Occipital lobe (tissue), 2 donors: ENCODE data around the gene WIPF3. TPM values are rescaled to one million over a fixed set of nuclear protein-coding genes. Genes with fewer than 3 reads are reported as not detected.
A peak's percentile ranks its signal among the peaks of the same experiment; 100 is the strongest.

ENCODE experiments used
- DNase-seq: peaks from one replicate; lab custom pipeline; 2025; lab: John Stamatoyannopoulos, UW
- total RNA-seq: library from RNA; depleted of rRNA; stranded (reverse); fragments of >200 nt; gene quantifications from one replicate; pipeline ENCODE4 v1.2.3, GENCODE V29; 2014

WIPF3 gene, protein sequence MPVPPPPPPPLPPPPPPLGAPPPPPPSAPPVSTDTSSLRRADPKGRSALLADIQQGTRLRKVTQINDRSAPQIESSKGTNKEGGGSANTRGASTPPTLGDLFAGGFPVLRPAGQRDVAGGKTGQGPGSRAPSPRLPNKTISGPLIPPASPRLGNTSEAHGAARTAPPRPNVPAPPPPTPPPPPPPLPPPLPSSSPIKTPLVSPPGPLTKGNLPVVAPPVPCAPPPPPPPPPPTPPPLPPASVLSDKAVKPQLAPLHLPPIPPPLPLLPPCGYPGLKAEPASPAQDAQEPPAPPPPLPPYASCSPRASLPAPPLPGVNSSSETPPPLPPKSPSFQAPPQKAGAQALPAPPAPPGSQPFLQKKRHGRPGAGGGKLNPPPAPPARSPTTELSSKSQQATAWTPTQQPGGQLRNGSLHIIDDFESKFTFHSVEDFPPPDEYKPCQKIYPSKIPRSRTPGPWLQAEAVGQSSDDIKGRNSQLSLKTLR
- total RNA-seq = 5.6 TPM

DNA sequence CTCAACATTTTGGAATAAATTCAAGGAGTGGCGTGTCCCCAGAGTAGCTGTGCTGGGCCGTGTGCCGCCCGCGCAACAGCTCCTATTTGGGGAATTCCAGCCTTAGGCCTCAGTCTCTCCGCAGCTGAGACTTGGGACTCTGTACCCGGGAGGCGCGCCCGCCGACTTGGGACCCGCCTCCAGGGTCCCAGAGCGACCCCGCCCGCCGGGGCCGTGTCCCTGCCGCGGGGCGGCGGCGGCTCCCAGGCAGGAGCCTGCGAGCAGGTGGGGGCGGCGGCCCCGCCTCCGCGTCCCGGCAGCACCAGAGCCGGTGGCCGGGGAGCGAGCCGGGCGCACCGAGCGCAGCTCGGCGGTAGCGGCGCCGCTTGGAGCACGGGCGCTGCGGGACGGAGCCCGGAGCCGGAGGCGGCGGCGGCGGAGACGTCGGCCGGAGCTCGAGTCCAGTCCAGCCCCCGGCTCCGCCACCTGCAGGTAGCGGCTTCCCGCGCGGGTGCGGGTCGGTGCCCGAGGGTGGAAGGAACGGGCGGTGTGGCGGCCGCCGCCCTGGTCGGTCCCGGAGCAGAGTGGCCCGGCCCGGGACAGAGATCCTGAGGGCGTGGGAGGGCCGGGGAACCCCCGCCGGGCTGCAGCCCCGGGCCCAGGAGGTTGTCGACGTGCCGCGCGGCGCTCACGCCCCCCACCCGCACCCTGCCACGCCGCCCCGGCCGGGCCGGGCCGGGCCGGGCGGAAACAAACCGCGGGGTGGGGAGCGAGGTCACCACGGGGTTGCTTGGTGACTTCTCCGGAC is at the start of gene WIPF3:
TSS of gene WIPF3 (plus strand) at position 301 of the 787 bp plus-strand sequence. CDS start 28,217 bp downstream, outside the sequence.
- peak; percentile 14 for DNase-seq

DNA sequence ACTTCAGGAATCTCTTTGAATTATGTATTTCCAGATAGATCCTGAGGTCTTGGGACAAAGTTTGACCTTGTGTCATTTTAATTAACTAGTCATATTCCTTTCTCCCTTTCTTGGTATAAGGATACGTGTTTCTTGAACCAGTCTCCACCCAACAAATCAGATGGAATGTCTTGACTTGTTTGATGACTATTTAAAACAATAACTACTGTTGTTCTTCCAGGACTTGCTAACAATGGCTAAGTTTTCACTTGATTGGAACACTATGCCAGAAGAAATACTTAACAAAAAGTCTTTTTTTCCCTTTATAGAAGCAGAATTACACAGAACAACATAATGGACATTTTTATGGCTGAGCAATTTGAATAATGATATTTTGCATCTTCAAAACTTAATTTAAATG is 43.0 kb upstream of the WIPF3 start:
- no peak for DNase-seq

DNA sequence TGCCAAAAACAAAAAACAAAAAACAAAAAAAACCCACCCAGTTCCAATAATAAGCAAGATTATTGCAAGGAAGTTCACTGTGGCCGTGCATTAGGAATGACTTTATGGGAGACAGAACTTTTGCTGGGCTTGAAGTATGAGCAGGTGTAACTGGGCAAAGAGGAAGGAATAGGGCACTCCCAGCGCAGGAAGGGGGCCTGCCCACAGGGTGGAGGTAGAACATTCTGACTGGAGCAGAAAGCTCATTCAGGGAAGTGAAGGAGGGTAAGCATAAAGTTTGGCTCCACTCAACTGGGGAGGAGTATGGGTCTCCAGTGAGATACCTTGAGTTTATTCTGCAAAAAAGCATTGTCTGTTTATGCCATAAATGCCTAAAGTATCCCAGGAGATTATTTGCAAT is 42.1 kb upstream of the WIPF3 start:
- no peak for DNase-seq

DNA sequence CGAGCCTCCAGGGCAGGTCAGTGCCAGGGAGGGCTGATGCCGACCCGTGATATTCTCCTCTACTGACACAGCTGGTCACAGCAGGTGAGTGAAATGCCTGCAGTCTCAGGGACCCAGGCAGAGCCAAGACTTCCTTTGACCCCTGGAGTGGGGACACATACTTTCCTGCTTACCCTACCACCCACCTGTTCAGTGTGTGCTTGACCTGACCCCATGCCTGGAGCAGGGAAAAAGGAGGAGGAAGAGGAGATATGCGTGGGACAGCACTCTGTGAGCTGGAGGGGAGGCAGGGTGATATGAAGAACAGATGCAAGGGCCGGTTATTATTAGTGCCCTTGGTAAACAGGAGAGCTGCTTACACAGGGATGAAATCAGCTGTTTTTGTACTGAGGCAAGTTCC is 40.8 kb upstream of the WIPF3 start:
- no peak for DNase-seq

DNA sequence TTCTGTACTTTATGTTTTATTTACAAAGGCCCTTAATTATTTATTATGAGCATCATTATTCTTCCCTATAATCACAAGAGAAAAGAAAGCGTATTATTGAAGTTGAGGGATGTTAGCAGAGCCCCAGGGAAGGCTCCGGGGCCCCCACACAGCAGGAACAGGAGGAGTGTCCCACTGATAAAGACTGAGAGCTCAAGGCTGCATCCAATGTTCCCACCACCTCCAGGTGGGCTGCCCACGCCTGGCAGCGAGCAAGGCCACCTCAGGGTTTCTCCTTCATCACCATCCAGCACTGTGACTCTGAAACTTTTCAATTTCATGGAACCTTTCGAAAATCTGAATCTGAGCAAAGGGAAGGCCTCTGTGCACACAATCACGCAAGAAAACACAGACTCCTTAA is 35.9 kb upstream of the WIPF3 start:
- DNase-seq = no peak

DNA sequence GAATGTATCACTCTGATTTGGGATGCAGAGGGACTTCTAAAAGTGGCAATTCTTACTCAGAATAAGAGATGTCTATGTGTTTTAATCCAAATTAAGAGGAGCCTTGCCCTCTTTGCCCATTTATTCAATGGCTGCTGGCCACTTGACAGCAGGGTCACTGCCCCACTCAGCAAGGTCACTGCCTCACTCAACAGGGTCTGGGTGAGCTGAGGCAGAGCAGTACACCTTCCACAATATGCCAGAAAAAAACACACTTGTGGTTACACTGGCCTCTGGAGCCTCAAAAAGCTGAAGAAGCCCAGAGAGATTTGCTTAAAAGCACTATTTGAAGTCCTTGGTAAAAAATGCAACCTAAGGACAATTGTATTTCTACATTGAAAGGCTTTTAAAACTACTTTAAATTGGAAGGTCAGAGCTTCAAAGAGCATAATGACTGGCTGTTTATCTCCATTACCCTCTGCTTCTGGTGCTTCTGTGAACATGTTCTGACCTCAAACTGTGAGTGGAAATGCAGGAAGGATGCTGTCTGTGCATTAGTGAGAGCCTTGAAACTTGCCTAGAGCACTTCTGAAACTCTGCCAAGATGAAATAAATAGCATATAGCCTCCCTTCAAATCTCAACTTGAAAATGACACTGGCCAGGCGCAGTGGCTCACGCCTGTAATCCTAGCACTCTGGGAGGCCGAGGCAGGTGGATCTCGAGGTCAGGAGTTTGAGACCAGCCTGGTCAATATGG is 35.1 kb upstream of the WIPF3 start:
- no peak for DNase-seq

DNA sequence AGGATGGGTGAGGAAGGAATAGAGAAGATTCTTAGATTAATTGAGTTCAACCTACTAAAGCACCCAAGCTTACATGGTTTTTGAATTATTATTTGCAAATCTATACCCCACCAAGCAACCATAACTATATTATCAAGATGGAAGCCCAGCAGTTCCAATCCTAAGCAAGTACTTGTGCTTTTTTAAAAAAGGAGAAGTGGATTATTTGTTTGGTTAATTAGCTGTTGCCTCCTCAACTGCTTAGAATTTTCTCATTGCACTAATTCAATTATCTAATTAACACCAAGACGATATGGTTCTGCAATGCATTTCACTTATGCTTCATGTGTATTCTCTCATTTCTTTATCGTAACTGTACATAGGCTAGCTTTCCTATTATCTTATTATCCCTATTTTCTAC is 27.3 kb upstream of the WIPF3 start:
- DNase-seq = no peak

DNA sequence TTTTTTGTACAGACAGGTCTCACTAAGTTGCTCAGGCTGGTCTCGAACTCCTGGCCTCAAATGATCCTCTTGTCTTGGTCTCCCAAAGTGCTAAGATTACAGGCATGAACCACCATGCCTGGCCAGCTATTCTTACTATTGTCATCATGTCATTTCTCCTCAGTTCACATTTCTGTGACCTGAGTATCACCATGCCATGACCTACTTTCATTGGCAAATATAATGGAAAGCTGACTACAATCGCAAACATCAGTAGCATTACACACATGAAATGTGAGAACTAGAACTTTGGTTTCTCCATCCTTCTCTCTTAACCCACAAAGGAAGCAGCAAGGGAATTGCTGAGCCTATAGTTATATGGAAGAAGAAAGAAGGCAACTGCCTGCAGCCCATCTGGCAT is 26.0 kb upstream of the WIPF3 start:
- no peak for DNase-seq

DNA sequence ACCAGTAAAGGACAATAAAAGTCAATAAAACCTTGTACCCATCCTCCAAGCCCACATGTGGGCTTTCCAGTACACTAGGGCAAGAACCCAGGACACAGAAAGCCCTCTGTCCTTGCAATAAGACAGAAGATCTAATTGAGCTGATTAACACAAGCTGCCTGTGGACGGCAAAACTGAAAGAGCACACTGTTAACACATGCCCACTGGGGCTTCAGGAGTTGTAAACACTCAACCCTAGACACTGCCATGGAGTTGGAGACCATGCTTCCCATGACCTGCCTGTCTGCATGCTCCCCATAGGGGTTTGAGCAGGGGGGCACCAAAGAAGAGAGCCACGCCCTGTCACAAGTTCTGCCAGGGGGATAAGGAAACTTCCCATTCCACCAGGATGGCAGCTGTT is 22.6 kb upstream of the WIPF3 start:
- no peak for DNase-seq

DNA sequence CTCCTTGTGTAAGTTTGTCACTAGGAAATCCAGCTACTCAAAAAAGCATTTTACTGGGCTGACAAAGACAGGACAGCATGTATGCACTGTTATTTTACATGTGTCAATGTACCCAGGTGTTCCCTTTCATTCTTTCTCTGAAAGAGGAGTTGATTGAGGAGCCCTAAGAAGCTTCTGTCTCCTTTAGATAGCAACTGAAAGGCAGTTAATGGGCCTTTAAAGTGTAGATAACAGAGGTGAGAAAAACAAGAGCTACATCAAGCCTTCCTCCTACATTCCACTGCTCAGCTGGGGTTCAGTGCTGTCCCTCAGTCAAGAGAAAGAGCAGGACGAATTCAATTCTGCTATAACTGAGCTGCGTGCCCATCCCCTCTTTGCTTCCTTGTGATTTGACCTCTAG is 12.8 kb upstream of the WIPF3 start:
- DNase-seq = no peak

DNA sequence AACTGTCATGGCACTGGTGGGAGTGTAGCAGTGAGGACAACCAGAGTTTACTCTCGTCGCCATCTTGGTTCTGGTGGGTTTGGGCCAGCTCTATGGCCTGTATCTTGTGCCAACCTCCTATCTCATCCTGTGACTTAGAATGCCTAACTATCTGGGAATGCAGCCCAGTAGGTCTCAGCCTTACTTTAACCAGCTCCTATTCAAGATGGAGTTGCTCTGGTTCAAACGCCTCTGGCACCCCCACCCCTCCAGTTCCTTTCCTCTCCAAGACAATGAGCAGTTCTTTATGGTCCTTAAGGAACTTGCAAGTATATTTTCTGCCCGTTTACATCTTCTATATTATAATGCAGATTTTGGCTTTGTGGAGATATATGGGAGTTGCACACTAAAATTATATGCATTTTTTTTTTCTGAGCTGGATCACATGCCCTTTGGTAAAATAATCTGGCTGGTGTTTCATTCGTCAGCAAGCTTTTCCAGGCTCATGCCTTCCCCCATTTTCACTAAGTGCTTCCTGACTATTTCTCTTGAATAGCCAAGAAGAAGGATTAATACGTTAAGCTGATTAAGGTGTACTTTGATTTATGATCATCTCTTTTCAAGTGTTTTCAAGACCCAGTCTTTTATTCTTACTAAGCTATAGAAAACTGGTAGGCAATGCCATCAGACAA is 11.2 kb upstream of the WIPF3 start:
- DNase-seq = no peak

DNA sequence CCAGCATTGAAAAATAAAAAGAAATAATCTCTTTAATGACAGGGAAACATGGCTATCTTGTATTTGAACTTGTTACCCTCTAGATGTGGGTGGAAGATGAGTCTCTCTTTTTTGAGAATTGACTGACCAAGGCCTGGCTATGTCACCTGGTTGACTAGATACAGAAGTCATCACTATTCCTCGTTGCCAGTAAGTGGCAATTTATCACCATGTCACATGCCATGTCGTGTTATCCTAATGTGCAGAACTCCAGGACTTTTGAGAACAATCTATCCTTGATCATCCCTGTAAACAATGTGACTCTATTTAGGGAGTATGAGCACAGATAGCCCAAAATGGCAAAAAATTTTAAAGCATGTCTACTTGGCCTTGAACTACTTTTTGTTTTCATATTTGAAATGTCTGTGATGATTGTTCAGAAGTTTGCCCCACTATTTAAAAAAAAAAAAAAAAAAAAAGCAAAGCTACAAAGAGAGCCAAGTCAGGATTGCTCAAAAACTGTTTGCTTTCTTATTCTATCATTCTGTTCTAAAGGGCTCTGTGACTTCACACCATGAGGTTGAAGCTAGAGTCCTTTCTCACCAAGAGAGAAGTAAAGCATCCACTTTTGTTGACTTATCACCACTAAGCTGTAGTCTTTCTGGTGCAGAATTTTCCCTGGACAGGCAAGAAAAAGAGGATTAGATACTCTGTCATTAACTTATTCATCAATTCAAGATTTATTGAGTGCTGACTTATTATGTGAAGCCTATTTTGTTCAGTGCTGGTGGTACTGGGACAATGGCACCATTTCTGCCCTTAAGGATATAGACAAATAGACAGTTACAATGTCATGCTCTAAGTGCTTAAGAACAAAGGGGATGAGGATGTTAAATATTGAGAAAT is 10.4 kb upstream of the WIPF3 start:
- DNase-seq = no peak

DNA sequence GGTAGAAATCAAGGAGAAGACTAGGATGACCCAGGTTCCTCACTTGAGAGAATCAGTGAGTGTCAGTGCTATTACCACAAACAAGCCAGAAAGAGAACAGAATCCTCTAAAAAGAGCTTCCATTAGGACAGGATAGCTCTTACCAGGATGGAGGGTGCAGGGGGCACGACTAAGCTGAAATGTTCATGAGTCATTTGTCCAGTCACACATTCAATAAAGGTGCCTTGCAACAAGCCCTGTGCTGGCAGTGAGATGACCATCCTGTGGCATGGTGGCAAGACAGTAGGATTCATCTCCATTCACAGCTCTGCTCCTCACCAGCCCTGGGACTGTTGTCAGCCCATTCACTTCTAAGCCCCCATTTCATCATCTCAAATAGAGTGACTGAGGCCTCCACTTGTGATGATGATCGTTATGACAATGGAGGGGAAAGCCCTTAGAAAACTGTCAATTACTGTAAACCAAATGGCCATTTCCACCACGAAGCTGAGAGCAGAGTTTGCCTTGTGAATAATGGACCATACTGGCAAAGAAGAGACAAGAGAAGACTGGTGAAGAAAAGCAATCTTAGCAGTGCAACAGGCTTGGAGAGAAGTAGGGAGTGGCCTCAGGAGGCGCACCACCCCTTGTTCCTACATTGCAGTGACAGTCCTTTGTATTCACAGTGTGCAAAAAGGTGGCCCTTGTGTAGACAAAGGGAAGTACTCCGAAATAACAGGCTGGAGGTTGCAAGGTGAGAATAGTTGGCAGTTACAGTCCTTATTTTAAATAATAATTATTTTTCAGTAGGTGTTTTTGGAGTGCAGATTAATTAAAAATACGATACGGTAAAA is 9.0 kb upstream of the WIPF3 start:
- DNase-seq = no peak

DNA sequence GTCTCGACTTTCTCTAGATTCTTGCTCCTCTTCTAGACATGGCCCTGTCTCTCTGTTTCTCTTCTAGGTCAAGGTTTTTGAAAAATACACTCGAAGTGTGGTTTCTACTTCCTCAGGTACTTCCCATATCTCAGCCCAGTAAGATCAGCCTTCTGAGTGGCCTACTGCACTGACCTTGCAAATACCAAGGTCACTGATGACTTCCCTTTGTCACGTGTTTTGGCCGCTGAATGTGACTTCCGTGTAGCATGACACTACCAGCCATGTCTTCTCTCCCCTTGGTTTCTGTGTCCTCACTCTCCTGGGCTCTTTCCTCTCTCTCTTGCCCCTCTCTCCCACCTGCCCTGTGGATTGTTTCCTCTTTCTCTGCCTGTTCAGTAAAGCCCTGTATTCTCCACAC is 7.9 kb upstream of the WIPF3 start:
- no peak for DNase-seq

DNA sequence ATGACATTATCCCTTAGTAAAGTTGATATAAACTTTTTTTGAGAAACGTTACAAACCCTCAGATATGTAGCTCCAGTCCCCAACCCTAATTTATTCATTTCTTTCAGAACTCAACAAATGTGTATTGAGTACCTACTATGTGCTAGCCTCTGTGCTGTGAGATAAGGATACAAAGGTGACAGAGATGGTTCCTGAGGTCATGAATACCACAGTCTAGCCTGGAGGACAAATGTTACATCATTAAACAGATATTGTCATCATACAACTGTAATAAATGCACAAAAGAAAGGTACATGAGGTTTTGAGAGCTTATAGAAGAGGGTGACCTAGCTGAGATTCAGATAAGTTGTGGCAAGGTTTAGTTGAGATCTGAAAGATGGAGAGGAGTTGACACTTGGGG is 4.4 kb upstream of the WIPF3 start:
- DNase-seq = no peak

DNA sequence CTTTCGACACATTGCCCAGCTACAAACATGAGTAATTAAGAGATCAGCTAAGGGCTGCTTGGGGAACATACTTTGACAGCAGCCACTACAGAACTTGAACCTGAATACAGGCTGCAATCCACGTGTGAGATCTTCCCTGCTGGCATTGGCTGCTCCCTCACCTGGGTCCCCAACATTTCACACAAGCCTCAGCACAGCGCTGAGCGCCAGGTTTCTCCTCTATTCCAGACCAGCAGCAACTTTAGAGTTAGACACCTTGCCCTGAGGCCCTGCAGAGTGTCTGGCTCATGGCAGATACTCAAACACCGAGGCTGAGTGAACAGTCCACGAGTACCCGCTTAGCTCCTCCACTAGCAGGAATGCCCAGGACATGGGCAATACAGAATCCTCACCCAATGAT is 1.3 kb upstream of the WIPF3 start:
- no peak for DNase-seq

DNA sequence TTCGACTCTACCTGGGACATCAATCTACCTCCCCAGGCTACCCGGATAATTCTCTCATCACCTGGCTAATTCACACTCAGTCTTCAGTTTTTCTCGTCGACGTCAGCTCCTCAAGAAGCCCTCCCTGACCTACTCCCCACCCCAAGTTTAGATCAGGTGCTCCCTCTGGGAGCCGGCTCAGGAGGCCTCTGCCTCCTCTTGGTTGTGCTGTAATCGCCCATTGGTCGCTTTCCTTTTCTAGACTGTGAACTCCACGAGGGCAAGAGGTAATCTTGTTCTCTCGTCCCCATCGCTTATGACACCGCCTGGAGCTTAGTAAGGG is 461 bp upstream of the WIPF3 start:
- no peak for DNase-seq

DNA sequence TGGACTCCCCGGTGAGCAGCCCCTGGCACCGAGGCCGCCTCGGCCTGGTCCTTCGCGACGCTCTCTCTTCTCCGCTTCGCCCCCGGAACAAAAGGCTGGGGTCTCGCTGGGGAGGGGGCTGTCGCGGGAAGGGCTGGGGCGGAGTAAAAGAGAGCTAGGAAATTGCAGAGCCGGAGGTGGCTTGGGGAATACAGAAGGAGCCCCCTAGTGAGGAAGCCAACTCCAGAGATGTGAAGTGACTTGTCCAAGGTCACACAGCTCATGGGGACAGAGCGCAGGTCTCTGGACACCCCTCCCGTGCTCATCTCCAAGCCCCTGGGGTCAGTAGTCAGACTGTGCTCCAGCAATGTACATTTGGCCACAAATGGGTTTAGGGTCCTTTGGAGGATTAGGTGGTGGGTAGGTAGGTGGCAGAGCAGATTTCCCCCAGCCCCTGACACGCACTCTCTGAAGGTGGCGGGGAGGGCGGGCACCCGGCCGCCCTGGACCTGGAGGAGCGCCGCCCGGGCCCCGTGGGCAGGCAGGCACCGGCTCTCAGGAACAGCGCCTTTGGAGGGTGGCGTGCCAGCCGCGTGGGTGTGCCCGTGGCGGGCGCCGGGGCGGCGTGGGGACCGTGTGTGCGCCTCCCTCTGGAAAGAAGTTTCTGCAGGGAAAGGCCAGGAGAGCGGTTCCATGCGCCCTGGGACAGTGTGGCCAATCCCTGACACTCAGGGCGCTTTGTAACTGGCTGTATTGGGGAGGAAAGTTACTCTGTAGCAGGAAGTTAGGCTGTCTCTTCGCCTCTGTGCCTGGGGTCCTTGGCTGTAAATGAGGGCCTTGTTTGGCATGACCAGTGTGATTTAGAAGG is 910 bp downstream of the WIPF3 start:
- peak; percentile 25 for DNase-seq
